ENCODE data around the gene MYOZ3.

Gene MYOZ3

DNA sequence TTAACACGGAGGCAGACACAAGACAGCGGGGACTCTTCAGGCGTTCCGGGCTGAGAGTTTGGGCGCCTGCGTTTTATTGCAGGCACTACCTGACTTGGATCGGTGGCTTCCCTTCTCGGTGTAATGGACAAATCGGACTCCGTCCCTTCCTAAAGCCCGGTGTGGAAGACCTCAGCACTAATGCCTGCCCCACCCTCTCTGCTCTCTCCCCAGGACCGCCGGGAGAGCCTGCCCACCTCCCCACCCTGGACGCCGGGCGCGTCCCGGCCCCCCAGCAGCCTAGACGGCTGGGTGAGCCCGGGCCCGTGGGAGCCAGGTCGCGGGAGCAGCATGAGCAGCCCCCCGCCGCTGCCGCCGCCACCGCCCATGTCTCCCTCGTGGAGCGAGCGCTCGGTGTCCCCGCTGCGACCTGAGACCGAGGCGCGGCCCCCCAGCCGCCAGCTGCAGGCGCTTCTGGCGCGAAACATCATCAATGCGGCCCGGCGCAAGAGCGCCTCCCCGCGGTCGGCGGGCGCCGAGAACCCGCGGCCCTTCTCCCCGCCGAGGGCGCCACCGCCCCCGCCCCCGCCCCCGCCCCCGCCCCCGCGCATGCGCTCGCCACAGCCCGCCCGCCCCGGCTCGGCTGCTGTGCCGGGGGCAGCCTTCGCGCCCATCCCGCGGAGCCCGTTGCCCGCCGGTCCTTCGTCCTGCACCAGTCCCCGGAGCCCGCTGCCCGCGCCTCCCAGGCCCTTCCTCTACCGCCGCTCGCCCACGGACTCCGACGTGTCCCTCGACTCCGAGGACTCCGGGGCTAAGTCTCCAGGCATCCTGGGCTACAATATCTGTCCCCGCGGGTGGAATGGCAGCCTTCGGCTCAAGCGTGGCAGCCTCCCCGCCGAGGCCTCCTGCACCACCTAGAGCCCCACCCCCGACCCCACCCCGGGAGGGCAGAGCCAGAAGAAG, 4.6 kb upstream of the MYOZ3 start:
- H3K4me3 ChIP-seq (ENCODE audit: low read depth, low read length): peak overlapping the region; percentile 58

DNA sequence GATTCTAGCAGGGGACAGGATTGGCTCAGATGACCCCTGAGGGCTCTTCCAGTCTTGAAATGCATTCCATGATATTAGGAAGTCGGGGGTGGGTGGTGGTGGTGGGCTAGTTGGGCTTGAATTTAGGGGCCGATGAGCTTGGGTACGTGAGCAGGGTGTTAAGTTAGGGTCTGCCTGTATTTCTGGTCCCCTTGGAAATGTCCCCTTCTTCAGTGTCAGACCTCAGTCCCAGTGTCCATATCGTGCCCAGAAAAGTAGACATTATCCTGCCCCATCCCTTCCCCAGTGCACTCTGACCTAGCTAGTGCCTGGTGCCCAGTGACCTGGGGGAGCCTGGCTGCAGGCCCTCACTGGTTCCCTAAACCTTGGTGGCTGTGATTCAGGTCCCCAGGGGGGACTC, 2.9 kb upstream of the MYOZ3 start:
- no peak overlapping the region for H3K4me3 ChIP-seq (ENCODE audit: low read depth, low read length)

DNA sequence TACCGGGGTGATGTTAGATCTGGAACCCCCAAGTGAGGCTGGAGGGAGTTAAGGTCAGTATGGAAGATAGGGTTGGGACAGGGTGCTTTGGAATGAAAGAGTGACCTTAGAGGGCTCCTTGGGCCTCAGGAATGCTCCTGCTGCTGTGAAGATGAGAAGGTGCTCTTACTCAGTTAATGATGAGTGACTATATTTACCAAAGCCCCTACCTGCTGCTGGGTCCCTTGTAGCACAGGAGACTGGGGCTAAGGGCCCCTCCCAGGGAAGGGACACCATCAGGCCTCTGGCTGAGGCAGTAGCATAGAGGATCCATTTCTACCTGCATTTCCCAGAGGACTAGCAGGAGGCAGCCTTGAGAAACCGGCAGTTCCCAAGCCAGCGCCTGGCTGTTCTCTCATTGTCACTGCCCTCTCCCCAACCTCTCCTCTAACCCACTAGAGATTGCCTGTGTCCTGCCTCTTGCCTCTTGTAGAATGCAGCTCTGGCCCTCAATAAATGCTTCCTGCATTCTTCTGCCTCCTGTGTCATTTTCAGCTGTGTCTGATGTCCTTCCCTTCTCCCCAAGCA, 2.3 kb upstream of the MYOZ3 start:
- no peak overlapping the region for H3K4me3 ChIP-seq (ENCODE audit: low read depth, low read length)

DNA sequence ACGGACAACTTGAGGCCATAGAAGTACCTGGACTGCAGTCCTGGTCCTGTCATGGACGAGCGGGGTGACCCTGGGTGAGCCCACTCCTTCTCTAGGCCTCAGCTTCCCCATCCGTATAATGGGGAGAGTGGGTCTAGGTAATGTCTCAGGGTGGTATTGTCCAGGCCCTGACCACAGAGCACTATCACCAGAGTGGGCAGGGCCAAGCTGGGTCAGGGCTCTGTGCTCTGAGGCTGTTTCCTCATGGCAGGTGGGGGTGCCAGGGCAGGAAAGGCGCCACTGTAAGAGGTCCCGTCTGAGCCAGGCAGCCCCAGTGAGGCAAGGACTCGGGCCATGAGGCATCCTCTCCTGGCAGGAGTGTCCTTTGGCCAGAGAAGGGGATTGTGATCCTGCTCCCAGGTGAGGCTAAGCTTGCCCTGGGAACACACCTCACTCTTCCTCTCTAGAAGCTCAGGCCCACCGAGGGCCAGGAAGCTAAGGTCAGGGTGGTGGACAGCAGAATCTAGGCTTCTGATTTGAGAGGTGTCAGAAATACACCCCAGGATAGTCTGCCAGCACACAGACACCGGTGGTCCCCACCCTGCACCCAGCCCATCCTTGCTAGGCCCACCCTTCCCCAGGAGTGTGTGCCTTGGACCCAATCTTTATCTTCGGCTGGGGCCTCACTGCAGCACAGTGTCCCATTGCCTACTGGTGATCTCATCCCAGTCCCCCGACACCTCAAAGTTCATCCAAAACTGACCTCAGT, 1.5 kb upstream of the MYOZ3 start:
- H3K4me3 ChIP-seq (ENCODE audit: low read depth, low read length): no peak overlapping the region

DNA sequence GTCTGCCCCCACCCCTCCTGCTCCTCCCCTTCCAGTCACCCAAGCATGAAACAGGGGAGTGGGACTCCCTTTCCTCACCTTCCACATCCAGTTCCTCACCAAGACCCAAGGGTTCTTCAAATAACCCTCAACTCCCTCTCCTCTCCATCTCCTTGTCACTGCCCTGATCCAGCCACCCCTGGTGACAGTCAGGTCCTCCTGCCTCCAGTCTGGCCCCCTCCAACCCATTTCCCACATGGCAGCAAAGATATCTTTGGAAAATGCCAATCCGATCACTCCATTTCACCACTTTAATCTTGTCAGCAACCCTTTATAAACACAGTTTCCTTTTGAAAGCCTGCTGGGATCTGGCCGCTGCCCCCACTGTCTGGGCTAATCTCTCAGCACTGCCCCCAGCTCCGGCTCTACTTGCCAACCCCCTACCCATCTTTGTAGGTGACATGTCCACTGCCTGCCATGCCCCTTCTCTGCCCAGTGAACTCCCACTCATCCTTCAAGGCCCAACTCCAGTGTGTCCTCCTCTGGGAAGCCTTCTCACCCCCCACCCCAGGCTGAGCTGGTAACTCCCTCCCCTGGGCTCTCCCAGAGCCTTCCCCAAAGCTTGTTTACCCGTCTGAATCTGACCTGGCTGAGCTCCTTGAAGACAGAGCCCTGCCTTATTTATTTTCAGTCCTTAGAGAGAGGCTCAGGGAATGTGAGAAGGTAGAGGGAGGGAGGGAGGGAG, 781 bp upstream of the MYOZ3 start:
- no peak overlapping the region for H3K4me3 ChIP-seq (ENCODE audit: low read depth, low read length)

DNA sequence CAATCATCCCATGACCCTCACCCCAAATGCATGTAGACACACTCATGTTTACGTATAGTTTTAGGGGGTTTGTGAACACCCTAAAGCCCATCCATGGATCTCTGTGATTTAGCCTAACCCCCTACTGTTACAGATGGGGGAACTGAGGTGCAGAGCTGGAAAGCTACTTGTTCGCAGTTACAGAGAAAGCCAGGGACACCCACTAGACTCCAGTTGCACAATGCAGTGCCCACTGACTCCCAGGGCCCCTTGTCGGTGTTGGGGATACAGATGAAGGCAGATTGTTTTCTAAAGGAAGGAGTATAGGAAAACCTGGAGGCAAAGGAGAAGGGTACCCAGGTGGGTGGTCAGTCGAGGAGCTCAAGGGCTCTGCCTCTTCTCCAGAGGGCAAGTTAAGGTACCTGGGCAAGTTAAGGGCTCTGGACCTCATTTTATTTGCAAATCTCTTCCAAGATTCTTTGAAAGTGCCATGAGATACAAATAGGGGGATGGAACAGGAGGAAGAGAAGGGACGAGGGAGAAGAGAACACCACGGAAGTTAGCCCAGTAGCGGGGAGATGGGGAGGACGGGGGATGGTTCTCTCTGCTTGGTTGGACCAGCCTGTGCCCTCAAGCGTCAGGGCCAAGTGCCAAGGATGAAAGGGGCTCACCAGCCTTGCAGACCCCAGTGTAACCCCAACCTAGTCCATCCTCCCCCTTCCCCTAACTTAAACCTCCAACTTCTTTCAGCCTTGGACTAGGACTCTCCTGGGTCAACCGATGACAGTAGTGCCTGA, 958 bp downstream of the MYOZ3 start:
- no peak overlapping the region for H3K4me3 ChIP-seq (ENCODE audit: low read depth, low read length)

DNA sequence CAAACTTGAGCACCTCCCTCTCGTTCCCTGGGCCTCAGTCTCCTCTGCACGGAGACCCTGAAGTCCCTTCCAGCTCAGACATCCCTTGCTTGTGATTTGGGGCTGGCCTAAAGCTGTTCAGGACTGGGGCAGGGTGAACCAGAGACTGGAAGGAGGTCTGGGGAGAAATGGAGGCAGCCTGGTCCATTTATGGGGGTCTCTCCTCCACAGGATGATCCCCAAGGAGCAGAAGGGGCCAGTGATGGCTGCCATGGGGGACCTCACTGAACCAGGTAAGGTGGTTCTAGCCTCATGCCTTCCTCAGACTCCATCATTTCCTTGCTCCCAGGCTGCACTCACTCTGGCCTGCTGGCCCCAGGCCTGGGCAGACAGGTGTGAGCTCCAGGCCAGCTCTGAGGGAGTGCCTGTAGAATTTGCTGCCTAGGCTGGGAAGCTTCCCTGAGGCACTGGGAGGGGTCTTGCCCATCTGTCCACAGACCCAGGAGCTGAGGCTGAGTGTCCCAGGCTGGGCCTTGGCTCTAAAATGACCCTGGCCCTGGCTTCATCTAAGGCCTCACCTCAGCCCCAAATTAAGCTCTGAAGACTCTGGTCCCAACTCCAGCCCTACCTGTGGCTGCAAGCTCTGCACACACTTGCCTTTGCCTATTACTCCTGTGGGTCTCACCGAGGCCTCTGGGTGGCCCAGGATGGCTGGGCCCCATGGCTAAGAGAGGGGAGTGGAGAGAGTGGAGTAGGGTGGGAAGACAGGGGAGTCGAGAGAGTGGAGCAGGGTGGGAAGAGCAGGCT, 1.9 kb downstream of the MYOZ3 start:
- H3K4me3 ChIP-seq (ENCODE audit: low read depth, low read length): no peak overlapping the region

DNA sequence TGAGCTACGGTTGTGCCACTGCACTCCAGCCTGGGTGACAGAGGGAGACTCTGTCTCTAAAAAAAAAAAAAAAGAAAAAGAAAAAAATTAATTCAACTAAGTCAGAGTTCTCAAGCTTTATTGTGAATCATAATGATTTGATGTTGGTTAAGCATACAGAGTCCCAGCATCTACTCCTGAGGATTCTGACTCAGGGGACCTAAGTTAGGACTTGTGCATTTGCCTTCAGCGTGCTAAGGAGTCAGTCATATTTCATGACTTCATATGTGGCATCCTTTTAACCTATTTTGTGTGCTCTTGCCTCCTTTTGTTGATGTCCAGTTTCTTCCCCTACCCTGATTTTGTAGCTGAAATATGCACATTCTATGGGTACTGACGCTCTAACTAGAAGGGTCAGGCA, 2.9 kb downstream of the MYOZ3 start:
- no peak overlapping the region for H3K4me3 ChIP-seq (ENCODE audit: low read depth, low read length)

DNA sequence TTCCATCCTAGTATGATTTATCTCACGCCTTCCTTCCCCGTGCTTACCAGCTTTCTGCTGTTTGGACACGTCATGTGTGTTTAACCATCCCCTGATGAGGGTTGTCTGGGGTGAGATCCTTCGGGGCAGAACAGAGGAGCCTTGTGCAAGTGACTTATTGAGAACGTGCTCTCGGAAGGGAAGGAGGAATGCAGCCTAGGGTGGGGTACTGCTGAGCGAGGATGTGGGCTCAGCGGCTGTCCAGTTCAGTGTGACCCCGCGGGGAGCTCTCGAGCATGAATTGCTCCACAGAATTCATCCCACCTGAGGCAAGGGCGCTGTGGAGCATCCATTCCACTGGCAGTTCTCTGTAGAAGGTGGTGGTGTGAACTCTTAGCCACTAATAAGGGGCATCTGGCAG, 4.0 kb downstream of the MYOZ3 start:
- no peak overlapping the region for H3K4me3 ChIP-seq (ENCODE audit: low read depth, low read length)

DNA sequence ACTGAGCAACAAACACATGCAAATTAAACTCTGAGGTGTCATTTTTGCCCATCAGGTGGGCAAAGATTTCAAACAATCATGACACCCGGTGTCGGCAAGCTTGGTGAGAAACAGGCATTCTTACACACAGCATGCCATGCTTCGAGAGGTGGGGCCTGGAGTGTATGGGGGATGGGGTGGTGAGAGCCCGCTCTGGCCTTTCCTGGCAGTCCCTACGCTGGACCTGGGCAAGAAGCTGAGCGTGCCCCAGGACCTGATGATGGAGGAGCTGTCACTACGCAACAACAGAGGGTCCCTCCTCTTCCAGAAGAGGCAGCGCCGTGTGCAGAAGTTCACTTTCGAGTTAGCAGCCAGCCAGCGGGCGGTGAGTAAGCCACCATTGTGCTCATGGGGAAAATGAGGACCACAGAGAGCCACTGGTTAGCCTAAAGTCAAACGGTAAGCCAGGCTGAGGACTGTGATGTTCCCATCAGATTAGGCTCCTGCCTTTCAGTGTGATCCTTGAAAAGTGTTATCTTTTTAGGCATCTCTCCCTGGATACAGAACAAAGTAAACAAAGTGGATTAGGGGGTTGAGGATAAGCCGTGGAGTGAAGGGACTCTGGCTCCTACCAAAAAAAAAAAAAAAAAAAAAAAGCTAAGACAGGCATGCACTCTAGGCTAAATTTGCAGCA, 9.4 kb downstream of the MYOZ3 start:
- no peak overlapping the region for H3K4me3 ChIP-seq (ENCODE audit: low read depth, low read length)

DNA sequence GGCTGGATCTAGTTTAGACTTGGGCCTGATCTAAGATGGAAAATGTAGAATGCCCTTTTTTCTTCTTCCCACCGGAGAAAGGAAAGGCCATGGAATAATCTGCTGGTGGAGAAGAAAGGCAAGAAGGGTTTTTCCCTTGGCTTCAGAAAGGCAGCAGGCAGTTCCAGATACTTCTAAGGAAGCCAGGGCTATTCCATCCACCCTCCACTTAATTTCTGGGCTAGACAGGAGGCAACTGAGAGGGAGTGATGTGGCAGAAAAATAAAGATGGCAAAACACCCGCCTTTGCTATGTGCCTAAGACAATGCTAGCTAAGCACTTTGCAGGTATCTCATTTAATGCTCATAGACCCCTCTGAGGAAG, 9.9 kb downstream of the MYOZ3 start:
- peak overlapping the region; percentile 89 for H3K4me3 ChIP-seq (ENCODE audit: low read depth, low read length)

DNA sequence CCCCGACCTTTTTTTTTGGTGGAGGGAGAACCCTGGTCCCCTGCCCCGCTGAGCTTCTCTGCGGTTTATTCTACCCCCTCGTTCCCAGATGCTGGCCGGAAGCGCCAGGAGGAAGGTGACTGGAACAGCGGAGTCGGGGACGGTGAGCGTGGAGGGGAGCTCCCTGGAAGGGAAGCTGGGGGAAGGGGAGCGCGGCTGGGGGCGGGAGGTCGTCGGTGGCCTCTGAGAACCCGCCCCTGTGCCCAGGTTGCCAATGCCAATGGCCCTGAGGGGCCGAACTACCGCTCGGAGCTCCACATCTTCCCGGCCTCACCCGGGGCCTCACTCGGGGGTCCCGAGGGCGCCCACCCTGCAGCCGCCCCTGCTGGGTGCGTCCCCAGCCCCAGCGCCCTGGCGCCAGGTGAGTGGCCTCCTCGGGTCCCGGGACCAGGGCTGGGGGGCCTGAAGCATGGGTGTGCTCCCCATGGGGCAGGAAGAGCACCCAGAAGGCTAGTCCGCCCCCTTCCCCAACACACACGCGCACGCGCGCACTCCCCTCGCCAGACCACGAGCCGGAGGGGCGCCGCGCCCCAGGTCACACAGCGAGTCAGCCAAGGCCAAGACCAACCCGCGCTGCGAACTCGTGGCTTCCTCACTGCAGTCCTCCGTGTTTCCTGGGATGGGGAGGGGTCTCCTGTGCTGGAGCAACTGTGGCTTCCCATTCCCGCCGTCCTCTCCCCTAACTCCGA, 10.6 kb downstream of the MYOZ3 start:
- H3K4me3 ChIP-seq (ENCODE audit: low read depth, low read length): peak overlapping the region; percentile 89

DNA sequence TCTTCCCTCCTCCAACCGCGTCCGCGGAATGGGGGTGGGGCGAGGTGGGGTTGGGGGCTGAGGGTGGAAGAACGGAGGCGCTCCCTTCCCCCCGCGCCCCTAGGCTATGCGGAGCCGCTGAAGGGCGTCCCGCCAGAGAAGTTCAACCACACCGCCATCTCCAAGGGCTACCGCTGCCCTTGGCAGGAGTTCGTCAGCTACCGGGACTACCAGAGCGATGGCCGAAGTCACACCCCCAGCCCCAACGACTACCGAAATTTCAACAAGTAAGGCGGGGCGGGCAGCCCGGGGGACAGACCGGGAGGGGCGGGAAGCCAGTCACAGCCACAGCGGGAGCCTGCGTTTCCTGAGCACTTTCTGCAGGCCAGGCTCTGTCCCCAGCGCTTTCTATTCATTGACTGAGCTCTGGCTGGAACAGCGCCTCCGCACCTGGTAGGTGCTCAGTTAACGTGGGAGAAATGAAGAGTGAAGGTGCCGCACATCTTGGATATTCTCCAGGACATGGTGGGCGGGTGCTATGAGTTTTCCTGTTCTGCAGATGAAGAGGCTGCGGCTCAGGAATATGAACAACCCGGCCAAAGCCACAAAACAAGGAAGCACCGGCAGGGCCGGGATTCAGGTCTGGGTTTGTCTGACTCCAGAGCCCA, 11.3 kb downstream of the MYOZ3 start:
- H3K4me3 ChIP-seq (ENCODE audit: low read depth, low read length): peak overlapping the region; percentile 89

DNA sequence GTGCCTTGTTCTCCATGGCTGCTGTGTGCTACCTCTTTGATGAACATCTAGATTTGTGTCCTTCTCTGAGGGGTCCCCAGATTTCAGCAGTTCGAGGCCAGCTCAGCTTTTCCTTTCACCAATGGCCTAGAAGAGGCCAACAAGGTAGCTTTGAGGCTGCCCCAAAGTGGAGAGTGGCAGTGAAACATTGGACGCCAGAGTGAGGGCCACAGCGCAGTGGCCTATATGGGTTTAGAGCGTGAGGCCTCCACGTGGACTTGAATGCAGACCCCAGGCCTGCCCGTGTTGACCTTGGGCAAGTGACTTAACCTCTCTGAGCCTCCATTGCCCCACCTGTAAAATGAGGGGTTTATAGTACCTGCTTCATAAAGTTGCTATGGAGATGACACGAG, 11.8 kb downstream of the MYOZ3 start:
- peak overlapping the region; percentile 89 for H3K4me3 ChIP-seq (ENCODE audit: low read depth, low read length)

DNA sequence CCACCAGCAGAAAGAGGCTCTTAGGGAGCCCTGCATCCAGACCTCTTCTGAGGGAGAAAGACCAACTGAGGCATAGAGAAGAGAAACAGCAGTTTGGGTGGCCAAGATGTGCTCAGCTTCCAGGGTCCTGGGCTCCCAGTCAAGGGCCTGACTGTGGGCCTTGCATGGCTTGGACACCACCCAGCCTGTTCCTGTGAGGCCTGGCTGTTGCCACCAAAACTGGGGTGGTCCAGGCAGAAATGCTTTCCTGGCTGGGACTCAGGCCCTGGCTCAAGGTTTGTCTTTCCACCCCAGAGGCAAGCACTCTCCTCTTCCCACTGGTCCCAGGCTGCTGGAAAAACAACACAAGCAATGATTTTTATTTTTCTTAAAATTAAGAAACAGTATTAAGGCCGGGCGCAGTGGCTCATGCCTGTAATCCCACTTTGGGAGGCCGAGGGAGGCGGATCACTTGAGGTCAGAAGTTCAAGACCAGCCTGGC, 13.3 kb downstream of the MYOZ3 start:
- H3K4me3 ChIP-seq (ENCODE audit: low read depth, low read length): no peak overlapping the region

DNA sequence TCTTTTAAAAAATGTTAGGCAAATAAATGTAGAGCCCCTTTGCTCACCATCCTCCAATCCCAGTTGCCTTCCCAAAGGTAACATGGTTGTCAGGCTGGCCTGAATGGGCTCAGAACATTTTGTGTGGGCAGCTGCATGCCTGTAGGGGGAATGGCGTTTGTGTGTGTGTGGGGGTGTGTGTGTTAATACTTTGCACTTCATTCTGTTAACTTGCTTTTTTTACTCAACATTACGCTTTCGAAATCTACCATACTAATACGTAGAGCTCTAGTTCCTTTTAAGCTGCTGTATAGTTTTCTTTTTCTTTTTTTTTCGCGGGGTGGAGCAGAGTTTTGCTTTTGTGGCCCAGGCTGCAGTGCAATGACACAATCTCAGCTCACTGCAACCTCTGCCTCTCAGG, 14.0 kb downstream of the MYOZ3 start:
- no peak overlapping the region for H3K4me3 ChIP-seq (ENCODE audit: low read depth, low read length)

DNA sequence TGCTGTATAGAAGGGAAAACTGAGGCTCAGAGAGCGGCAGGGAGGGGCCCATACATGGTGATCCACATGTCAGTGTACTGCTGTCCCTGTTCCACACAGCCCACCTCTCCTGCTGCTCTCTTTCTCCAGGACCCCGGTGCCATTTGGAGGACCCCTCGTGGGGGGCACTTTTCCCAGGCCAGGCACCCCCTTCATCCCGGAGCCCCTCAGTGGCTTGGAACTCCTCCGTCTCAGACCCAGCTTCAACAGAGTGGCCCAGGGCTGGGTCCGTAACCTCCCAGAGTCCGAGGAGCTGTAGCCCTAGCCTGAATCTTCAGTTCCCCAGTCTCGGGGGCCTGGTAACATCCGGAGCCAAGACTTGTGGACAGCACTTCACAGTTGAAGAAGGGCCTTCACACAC, 15.5 kb downstream of the MYOZ3 start:
- no peak overlapping the region for H3K4me3 ChIP-seq (ENCODE audit: low read depth, low read length)

DNA sequence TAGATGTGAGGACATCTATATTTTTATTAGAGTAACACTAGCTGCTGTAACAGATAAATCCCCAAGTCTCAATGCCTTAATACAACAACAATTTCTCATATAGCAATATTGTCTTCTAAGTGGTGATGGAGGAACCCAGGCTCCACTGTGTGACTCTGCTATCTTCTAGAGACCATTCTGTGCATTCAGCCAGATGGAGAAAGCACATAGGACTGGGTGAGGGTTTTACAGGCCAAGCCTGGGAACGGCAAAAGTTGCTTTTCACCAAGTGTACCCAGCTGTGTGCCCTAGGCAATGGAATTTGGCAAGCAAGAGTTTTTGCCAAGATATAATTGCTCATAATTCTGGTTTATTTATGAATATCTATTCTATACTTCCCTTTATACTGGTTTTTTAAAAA, 28.1 kb downstream of the MYOZ3 start:
- no peak overlapping the region for H3K4me3 ChIP-seq (ENCODE audit: low read depth, low read length)
